HG02870 (cell line): ENCODE results near the gene SLC35F4.

Source experiments
- ATAC-seq: cut with Tn5 transposase; IDR thresholded peaks from one replicate; pipeline ENCODE4 v1.9.1; 2021; ENCODE audit warnings: mild to moderate bottlenecking, moderate library complexity; ENCODE audit not compliant: unreplicated experiment

Gene SLC35F4

GRCh38 chr14:57641776-57642175, 224.1 kb downstream of the SLC35F4 start:
- no peak for ATAC-seq

DNA sequence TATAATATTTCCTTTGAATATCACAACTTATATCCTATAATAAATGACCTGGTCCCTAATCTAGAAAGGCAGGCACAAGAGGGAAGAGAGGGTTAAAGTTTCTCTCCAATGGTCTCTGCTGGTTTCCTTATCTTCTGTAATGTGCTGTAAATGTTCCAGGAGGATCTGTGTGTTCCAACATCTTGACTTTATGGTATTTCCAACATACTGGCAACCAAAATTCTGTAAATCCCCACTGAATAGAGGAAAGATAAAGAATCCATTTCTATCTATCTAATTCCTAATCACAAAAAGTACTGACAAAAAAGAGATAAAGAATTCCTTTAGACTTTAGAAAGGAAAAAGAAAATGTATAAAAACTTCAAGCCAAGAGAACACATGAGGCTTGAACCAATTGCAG, 225.9 kb downstream of the SLC35F4 start:
- no peak for ATAC-seq

DNA sequence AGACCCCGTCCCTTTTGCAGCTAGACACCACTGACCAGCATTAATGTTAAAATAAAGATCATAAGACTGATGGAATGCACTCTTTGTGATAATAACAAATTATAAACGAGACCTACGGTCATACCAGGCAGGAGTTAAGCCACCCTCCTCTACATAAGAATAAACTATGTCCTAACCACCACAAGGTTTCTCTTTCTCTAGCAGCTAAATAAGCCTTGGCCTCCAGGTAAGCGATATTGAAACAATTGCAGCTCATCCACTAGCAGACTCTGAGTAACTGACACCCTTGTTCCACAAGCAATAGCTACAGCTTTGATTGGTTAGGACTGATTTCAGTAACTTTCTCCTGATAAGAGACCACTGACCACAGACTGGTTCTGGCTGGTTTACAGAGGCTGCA, 228.0 kb downstream of the SLC35F4 start:
- no peak for ATAC-seq

- no peak for ATAC-seq
Measured at GRCh38 chr14:57634335-57634734, 231.6 kb downstream of the SLC35F4 start.

DNA sequence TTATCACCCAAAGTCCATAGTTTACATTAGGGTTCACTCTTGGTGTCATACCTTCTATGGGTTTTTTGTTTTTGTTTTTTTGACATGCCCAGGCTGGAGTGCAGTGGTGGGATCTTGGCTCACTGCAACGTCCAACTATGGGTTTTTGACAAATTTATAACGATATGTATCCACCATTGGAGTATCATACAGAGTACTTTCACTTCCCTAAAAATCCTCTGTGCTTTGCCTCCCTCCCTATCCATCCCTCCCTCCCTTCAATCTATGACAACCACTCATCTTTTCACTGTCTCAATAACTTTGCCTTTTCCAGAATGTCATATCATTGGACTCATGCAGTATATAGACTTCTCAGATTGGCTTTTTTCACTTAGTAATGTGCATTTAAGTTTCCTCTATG, 233.2 kb downstream of the SLC35F4 start:
- ATAC-seq, result no peak

- no peak for ATAC-seq
Measured at GRCh38 chr14:57617510-57617909, 248.4 kb downstream of the SLC35F4 start.

GRCh38 chr14:57612946-57613345, 252.9 kb downstream of the SLC35F4 start:
- no peak for ATAC-seq

- ATAC-seq, result no peak
Measured at GRCh38 chr14:57611555-57612075, 254.3 kb downstream of the SLC35F4 start.

DNA sequence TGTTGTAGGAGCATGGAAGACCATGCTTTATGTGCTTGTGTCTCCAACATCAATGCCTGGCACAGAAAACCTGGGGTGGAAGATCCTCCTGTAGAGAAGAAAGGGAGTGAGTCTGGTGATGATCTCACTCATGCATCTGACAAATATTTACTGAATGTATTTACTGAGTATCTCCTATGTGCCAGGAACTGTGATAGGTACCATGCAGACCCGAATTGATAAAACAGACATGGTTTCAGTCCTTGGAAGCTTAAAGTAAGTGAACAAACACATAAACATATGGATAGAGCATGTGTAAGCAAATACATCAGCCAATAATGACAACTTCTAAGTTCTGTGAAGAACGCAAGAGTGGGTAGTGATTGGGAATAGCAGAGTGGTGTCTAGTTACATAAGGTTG, 255.3 kb downstream of the SLC35F4 start:
- ATAC-seq, result no peak

- no peak for ATAC-seq
Measured at GRCh38 chr14:57609192-57610075, 256.5 kb downstream of the SLC35F4 start.

- ATAC-seq, result no peak
Measured at GRCh38 chr14:57607086-57607485, 258.8 kb downstream of the SLC35F4 start.

DNA sequence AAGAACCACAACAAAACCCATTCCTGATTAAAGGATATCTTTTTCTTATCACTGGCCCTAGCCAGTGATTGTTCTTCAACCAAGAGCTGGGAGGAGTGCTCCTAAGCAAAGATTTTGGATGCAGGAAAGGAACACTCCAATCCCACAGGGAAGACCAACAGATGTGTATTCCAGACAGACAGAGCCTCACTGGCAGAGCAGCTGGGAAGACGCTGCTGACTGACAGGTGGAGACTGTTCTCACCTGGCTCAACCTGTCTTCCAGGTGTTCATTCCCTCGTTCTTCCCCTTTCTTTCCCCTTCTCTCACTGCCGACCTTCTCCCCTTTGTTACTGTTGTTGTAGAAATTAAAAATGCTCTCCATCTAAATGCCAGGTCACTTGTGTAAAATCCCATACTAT, 282.5 kb downstream of the SLC35F4 start:
- ATAC-seq, result no peak

GRCh38 chr14:57582746-57583145, 283.1 kb downstream of the SLC35F4 start:
- no peak for ATAC-seq

GRCh38 chr14:57578801-57579200, 287.1 kb downstream of the SLC35F4 start:
- no peak for ATAC-seq

DNA sequence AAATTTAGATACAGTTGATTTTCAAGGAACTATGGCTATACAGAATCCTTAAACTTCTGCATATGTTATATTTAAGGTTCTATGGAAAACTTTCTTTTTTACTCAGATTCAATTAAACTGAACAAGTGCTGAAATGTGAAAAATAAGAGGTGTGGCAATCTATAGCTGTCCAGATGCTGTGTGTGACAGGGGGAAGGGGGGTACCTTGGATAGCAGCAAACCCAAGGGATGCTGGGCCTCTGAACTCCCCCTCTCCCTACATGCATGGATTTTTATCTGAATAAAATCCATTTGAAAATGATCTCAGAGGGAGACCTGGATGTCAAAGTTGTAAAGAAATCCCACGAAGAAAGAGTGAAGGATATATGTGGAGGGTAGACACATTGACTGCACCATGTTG, 289.4 kb downstream of the SLC35F4 start:
- ATAC-seq, result no peak

- no peak for ATAC-seq
Measured at GRCh38 chr14:57575482-57575881, 290.4 kb downstream of the SLC35F4 start.

GRCh38 chr14:57574617-57575288, 291.1 kb downstream of the SLC35F4 start:
- no peak for ATAC-seq

DNA sequence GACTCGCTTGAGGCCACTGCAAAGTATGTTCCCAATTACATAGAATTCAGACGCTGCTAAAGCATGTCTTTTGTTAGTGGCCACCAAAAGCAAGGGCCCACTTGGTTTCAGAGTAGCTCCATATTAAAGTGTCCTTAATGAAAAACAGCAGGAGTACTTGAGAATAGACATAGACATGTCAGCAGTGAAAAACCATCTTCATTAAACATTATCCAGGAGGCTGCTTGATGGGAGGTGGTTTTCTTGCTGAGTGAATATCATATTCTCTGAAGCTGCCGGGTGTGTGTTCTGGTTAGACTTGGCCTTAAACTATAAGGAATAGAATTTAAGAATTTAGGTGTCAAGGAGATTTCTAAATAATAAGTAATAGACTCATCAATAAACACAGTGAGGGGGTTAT, 292.7 kb downstream of the SLC35F4 start:
- no peak for ATAC-seq

DNA sequence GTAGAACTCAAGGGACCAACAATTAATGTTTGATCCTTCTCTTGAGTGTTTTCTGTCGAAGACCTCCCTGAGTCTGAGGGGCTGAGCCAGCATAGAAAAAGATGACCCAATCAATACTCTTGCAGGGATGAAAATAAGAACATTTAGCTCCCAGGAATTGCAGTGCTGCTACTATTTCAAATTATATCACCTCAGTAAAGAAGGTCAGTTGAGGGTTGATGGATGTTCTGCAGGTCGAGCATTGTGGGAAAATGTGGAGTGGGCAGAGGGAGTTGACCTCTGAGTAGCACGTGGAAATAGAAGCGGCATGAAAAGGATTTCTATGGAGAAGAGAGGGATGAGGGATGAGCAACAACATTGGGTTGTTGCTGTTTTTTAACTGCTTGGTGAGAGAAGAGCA, 297.3 kb downstream of the SLC35F4 start:
- no peak for ATAC-seq

- no peak for ATAC-seq
Measured at GRCh38 chr14:57567220-57567619, 298.7 kb downstream of the SLC35F4 start.

DNA sequence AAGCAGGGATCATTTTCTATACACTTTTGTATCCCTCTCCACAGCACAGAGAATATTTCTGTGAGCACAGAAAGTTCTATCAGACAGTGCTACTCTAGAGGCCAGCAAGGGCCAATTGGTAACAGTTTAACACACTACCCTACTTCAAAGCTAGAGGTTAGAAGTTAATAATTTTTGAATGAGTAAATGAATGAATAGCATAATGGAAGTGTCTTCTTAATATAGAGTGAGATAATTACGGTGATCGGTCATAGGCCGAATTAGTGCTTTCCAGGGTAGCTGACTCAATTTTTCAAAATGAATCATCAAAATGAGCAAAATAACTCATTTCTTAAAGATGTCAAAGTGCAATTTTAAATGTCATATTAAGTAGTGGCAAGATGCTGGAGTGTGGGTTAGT, 305.2 kb downstream of the SLC35F4 start:
- ATAC-seq, result peak; percentile 74

GRCh38 chr14:57559576-57559975, 306.3 kb downstream of the SLC35F4 start:
- no peak for ATAC-seq
